NCI-H345 (cell line): ENCODE data around the gene TTLL5.

Experiments
- DNase-seq: peaks from one replicate; lab custom pipeline; 2025; lab: John Stamatoyannopoulos, UW

TTLL5 gene, protein sequence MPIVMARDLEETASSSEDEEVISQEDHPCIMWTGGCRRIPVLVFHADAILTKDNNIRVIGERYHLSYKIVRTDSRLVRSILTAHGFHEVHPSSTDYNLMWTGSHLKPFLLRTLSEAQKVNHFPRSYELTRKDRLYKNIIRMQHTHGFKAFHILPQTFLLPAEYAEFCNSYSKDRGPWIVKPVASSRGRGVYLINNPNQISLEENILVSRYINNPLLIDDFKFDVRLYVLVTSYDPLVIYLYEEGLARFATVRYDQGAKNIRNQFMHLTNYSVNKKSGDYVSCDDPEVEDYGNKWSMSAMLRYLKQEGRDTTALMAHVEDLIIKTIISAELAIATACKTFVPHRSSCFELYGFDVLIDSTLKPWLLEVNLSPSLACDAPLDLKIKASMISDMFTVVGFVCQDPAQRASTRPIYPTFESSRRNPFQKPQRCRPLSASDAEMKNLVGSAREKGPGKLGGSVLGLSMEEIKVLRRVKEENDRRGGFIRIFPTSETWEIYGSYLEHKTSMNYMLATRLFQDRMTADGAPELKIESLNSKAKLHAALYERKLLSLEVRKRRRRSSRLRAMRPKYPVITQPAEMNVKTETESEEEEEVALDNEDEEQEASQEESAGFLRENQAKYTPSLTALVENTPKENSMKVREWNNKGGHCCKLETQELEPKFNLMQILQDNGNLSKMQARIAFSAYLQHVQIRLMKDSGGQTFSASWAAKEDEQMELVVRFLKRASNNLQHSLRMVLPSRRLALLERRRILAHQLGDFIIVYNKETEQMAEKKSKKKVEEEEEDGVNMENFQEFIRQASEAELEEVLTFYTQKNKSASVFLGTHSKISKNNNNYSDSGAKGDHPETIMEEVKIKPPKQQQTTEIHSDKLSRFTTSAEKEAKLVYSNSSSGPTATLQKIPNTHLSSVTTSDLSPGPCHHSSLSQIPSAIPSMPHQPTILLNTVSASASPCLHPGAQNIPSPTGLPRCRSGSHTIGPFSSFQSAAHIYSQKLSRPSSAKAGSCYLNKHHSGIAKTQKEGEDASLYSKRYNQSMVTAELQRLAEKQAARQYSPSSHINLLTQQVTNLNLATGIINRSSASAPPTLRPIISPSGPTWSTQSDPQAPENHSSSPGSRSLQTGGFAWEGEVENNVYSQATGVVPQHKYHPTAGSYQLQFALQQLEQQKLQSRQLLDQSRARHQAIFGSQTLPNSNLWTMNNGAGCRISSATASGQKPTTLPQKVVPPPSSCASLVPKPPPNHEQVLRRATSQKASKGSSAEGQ (N-terminal part only)

DNA sequence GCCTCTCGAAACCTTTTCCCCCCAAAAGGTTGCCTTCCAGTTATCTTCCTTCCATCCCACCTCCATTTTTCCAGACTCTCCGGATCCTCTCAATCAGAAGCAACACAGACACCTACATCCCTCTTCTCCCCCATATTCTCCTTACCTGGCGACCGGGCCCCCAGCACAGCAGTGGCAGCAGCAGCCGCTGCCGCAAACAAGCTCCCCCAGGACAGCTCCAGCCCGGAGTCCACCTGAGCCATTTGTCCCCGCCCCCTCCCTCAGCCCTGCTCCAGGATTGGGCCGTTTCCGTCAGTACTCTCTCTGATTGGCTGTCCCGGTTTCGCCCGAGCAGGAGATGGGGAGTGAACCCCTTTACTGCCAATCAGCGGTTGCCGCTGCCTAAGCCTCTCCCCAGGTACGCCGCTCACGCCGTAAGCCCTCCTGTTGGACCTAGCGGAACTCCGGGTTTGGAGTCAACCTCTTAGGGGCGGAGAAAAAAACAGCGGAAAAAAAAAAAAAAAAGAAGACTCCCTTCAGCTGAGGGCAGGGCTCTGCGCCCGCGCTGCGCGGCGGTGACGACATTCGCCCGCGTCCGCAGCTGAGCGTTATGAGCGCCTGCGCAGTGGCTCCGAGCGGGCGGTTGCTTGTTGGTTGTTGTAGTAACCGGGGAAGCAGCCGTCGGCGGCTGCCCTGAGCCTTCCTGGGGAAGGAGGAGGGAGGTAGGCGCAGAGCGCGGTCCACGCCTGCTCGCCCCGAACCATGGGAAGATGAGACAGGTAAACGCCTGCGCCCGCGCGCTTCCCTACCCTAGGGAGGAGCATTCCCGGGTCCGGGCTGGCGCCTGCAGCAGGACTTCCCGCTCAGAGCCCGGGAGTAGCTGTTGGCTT, at the start of gene TTLL5, which contains the start of gene ERG28:
TTLL5 (plus strand) TSS at position 617 of the 869 bp plus-strand sequence. CDS start 1,904 bp downstream, outside the sequence.
ERG28 (minus strand) TSS at position 247 of the 869 bp plus-strand sequence. CDS start 3,374 bp downstream, outside the sequence.
- DNase-seq: peak; percentile 99

DNA sequence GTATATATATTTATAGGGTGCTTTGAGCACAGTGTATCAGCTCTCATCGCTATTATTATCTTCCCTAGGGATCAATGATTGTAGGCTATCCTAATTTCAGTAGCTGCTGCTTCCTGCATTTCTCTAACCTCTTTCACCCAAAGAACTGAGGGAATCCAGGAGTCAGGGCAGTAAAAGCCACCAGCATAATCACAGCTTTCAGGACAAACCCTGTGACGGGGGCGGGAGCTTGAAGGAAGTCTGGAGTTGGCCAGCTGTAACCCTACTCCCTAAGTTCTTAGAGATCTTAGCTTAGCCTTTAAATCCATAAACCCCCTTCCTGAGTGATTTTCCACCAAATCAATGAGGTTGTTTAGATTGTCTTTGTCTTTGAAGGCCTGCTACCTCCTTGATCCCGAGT, 48.9 kb upstream of the TTLL5 start:
- no peak for DNase-seq

DNA sequence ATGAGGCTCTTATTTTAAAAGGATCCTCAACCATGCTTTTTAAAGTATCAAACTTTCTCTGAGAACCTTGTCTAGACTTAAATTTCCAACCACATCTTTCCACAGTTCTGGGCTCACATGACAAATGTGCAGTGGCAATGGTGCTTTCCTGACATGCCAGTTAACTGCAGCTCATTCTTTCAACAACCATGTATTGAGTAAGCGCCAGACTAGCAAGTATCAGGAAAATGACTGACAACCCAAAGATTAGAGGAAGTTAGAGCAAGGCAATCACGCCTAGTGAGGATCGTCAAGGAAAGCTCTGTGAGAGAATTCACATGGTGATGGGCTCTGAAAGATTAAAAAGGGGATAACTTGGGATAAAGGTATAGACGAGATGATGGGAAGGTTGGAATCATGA, 46.9 kb upstream of the TTLL5 start:
- DNase-seq: no peak

DNA sequence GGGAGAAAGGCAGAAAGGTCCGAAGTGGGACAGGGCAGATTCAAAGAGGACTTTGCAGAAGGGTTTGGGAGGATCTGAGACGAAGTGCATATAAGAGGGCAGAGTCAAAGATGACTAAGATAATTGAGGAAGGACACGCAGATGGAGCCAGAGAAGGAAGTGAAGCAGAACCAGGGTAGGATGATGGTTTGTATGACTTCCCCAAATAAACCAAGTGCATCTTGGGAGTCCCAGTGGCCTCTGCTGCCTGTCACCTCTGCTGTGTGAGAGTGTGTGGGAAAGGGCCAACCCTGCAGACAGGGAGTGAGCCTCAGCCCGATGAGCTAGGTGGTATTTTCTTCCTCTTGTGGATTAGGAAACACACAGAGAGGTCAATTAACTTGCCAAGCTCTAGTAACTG, 45.8 kb upstream of the TTLL5 start:
- DNase-seq: no peak

DNA sequence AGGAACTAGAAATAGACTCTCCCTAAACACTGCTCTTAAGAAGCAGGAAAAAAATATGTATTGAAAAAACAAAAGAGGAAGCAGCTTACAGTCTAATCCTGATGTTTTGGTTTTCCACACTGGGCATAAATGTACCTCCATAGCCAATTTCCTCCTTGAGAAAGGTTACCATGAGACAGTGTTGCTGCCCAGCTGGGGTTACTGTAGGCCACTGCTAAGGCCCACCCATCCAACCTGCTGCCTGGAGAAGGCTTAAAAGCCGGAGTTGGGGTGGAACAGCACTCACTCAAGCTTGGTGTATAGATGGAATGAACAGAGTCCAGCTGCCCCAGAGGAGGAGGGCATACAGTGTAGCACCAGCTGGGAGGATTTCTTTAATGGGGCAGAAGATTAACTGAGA, 41.5 kb upstream of the TTLL5 start:
- DNase-seq: no peak

DNA sequence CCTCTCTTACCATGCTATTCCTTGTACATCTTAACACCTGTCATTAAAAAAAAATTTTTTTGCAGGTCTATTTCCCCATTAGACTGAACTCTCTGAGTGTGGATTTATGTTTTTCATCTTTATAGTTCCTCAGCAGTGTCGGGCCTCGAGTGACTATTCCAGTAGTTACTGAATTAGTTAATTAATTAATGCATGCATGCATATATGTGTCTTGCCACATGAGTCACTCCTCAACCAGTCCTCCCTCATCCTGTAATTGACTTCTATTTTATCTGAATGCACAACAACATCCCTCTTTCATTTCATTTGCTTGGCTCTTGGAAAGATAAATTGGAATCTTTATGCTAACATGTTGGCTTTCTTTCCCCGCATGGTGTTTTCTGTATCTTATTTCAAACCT, 36.0 kb upstream of the TTLL5 start:
- DNase-seq: no peak

DNA sequence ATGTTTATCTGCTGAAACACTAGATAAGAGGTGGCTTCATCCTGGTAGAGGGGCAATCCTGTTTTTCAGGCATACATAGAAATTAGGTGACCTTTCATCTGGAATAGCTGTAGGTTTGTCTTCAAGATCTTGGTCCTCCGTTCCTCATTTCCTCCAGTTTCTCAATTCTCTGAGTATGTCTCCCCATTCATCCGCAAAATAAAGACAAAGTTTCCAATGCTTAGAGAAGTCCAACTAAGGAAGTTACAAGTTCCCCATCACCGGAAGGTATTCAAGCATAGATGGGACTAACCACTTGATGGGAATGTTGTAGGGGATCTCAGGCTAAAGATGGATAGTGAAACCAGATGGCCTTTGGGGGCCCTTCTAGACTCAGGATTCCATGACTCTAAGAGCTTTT, 34.6 kb upstream of the TTLL5 start:
- no peak for DNase-seq

DNA sequence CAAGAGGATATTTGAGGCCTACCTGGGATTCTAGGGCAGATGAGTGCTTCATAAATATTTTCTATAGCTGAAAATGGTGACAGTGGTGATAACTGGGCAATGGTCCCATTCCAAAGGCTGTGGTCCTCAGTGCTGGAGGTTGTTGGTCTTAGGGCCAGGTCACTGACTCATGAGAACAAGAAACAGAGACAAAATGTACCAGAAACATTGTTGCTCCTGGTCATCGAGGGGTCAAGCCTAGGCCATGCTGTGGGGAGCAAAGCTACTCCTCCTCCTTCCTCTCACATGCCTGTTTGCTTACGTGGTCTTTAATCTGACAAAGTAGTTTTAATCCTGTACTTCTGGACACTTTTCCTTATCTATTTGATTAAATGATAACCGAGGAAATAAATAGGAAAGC, 34.2 kb upstream of the TTLL5 start:
- no peak for DNase-seq

DNA sequence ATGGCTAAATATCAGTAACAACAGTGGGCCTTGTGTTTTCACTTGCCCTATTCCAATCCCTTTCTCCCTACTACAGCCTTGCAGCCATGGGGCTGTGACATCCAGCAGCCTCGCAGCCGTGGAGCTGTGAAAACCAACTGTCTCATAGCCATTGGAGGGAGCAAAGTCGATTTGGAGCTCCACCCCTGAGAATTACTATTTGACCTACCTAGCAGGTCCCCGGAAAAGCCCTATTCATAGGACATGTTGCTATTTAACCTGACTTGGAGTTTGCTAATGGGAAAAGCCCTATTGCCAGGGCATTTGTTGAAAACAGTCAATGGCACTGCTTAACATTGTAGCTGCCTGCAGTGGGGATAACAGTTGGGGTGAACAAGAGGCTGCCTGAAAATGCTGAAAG, 33.6 kb upstream of the TTLL5 start:
- DNase-seq: no peak

DNA sequence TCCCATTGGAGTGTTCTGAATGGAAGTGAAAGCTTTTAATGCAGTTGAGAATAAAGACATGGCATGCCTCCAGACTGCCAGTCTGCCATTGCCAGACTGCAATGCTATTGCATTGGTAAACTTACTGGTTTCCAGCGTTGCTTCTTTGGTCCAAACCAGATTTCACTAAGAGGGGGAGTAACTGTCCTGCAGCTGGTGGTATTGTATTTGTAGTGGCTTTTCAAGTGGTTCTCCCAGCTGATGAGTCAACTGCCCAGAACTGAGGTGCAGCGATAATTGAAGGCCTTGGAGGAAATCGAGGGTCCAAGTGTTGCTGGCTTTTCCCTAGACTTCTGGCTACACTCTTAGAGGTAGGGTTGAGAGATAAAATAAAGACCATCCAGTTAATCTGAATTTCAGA, 32.2 kb upstream of the TTLL5 start:
- DNase-seq: no peak

DNA sequence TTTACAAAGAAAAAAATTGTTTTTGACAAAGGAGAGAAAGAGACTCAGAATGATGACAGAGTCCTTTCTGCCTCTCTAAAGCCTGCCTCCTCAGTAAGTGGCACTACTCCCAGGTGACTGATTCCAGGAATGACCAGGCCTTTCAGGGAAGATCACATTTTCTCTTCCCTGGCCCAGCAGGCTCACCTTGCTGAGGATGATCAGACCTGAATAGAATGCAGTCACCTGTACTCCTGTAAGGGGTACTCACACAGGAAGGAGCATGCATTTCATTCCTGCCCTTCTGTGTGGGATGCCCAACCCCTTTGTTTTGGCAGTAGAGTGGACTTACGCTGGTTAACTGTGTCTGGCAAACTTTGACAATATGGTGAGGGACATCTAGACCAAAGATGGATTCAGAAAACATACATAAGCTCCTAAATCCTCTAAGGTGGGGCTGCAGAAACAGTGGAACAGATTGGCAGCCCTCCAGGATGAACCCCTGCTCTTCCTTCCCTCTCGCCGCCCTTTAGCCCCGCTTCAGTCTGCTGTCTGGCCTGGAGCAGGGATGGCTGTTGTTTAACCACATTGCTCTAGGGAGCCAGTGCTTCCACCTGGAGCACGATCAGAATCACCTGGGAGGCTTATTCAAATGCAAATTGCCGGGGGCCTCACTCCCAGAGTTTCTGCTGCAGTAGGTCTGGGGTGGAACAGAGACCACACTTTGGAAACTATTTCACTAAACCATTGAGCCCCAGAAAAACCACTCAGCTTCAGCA, 30.2 kb upstream of the TTLL5 start:
- peak; percentile 56 for DNase-seq

DNA sequence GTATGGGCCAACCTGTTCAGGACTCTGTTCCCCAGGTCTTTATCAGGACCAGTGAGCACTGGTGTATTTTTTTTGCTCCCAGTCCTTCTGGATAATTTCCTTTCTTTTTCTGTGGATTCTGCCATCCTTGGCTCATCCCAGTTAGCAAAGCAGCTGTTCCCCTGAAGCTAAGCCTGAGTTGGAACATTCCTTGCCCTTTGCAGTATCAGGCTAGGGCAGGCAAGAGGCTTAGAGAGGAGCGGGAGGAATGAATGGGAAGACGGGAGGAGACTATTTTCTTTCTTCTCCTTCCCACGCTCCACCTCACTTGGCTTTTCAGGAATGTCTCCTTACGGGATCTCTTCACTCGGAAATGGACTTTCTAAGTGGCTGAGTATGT, 29.6 kb upstream of the TTLL5 start:
- no peak for DNase-seq

DNA sequence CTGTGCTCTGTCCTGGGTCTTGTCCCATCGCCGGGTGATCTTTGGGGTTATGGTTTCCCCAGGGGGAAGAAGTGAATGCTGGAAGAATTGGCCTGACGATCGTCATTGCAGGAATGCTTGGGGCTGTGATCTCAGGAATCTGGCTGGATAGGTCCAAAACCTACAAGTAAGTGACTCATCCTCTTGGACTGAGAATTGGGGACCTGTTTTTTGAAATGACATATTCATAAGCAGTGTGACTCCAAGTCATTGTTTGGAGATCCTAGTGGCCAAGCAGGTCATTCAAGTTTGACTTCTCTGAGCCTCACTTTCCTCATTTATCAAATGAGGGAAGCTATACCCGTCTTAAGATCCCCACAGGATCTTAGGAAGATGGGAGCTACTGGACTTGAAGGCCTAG, 26.2 kb upstream of the TTLL5 start:
- DNase-seq: no peak

DNA sequence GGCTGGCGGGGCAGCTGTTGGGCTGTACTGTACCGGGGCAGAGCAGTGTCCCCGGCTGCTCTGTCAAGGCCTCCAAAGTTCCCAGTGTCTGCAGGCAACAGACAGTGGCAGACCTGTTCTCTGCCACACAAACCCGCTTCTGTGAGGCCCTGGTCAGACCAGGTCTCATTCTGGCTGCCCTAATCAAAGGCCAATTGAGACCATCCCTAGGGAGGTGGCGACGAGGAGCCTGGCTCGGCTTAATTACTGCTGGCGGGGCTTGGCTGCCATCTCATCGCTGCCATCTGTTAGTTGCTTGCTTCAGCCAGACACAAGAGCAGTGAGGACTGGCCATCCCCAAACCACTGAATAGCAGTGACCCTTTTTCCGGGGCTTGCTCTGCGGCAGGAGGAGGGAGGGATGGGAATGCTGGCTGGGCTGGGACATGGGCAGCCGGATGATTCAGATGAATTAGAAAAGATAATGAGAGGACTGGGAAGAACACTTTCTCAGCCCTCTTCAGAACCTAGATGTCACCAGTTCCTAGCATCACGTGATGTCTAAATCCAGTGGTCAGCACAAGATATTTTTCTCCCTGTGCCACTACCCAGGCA, 24.9 kb upstream of the TTLL5 start:
- DNase-seq: no peak

DNA sequence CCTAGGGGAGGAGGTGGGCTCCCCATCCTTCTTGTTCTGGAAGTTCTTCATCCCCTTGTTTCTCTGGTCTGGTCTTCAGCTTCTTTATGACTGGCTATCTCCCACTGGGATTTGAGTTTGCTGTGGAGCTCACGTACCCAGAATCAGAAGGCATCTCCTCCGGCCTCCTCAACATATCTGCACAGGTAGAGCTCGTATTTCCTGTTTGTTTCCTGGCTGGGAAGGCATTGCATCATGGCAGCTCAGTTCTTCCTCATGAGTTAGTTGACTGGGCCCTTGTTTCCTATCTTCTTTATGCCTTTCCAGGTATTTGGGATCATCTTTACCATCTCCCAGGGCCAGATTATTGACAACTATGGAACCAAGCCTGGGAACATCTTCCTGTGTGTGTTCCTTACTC, 20.2 kb upstream of the TTLL5 start:
- DNase-seq: no peak

DNA sequence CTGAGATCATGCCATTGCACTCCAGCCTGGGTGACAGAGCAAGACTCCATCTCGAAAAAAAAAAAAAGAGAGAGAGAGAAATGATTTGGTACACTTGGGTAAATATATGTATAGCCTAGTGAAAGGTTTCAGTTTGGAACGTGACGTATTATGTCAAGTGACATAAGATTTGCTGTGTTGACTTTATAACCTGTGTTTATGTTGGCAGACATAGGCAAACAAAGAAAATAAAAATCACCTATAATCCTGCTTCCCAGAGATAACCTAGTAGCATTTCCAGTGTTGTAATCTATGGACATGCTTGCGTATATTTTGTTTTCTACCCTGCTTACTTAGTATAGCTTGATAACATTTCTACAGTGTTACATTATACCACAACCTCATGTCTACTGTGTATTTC, 17.1 kb upstream of the TTLL5 start:
- DNase-seq: no peak

DNA sequence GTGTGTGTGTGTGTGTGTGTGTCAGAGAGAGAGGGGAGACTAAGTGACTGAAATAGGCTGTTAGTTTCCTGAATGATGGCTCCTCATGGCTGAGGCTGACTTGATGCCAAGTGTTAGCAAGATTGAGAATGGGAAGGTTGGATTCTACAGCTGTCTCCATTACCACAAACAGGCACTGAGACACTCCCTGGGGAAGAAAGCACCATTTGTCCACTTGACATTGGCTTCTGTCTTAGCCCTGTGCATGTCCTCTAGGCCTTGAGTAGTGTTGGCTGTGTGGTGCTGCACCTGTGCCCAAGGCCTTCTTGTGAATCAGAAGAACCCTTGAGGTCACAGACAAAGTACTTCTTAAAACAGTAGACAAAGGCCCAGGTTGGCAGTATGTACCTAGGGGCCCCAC, 16.0 kb upstream of the TTLL5 start:
- no peak for DNase-seq

DNA sequence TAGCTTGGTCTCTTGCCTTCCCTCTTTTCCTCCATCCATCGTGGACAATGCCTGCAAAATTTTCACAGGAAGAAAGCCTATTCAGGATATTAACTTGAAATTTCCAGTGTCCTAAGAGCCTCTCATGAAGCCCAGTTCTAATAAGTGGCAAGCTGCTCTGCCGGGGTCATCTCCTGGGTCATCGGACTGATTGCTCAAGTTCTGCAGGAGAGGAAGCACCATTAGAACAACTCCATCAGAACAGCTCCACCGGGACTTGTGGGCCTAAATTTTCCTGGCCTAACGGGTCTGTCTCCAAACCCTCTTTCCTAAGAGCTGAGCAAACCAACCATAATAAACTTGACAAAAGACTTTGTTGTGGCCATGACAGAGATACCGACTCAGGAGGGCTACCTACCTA, 14.3 kb upstream of the TTLL5 start:
- DNase-seq: no peak

DNA sequence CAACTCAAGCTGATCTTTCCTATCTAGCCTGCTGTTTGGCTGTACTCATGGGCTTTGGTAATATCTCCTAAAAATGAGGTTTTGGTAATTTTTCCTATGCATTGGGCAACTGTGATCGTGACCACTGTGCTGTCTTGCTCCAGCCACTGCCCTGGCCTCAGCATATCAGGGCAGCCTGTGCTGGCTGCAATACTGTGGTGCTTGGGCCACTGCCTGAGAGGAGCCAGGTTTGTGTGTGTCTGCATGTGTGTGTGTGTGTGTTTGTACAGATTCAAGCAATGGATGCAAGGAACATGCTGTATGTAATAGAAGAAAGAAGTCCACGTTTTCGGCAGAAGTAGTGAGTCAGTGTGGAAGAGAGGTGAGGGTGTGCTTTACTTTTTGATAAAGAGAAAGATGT, 13.4 kb upstream of the TTLL5 start:
- DNase-seq: no peak
